ENCODE measurements around the gene GNG7. TPM values are rescaled to one million over a fixed set of nuclear protein-coding genes. Genes with fewer than 3 reads are reported as not detected.
"Not testable (repeated sequence)": the region's sequence is repeated elsewhere in the genome, so short reads cannot be mapped to it uniquely, and the experiment has no call there.

GNG7 gene
- total and polyA plus RNA-seq, 4 donors = 0.75 to 6.0 (median 2.1) TPM

- no peaks in the 10 kb centered on the region for H3K4me1 ChIP-seq (ENCODE audit: control insufficient read depth in 1 of 2, insufficient read depth in 2 of 2, low read length in 2 of 2)
- H3K36me3 ChIP-seq (ENCODE audit: control insufficient read depth in 1 of 2, insufficient read depth in 2 of 2, low read length in 1 of 2) = no peaks in the 10 kb centered on the region
- H3K4me3 ChIP-seq (ENCODE audit: low read length in 2 of 2) = no peak overlapping the region
- H3K9me3 ChIP-seq (ENCODE audit: control insufficient read depth, low read length) = no peaks in the 10 kb centered on the region
- DNase-seq (no peak), ATAC-seq (ENCODE audit: low FRiP score) (no peak)
- H3K27me3 ChIP-seq (ENCODE audit: control insufficient read depth in 1 of 2, insufficient read depth in 2 of 2, low read length in 1 of 2) = no peaks in the 10 kb centered on the region
- intact Hi-C loops (cut with DNase I) = no loop called here
- WGBS, 2 donors = 98 to 100% methylated on average over 2 of the region's 2 CpGs
- no peak overlapping the region for H3K27ac ChIP-seq (ENCODE audit: low read depth in 1 of 2, low read length in 2 of 2)
Observed at GRCh38 chr19:2558543-2558942, 144.0 kb downstream of the GNG7 start.

GRCh38 chr19:2558131-2558530 lies 144.4 kb downstream of the GNG7 start:
- H3K4me1 ChIP-seq (ENCODE audit: control insufficient read depth in 1 of 2, insufficient read depth in 2 of 2, low read length in 2 of 2); H3K27me3 ChIP-seq (ENCODE audit: control insufficient read depth in 1 of 2, insufficient read depth in 2 of 2, low read length in 1 of 2); H3K4me3 ChIP-seq (ENCODE audit: low read length in 2 of 2); ATAC-seq (ENCODE audit: low FRiP score); H3K27ac ChIP-seq (ENCODE audit: low read depth in 1 of 2, low read length in 2 of 2); H3K36me3 ChIP-seq (ENCODE audit: control insufficient read depth in 1 of 2, insufficient read depth in 2 of 2, low read length in 1 of 2); intact Hi-C loops (cut with DNase I); H3K9me3 ChIP-seq (ENCODE audit: control insufficient read depth, low read length): not testable (repeated sequence)
- WGBS, 2 donors = 77 to 78% methylated on average over 7 of the region's 7 CpGs
- DNase-seq = peak in 1 of 2 donors; percentile 32

- no peaks in the 10 kb centered on the region for H3K4me1 ChIP-seq (ENCODE audit: control insufficient read depth in 1 of 2, insufficient read depth in 2 of 2, low read length in 2 of 2)
- H3K4me3 ChIP-seq (ENCODE audit: low read length in 2 of 2) = no peak overlapping the region
- H3K9me3 ChIP-seq (ENCODE audit: control insufficient read depth, low read length) = no peaks in the 10 kb centered on the region
- no peak for ATAC-seq (ENCODE audit: low FRiP score)
- H3K36me3 ChIP-seq (ENCODE audit: control insufficient read depth in 1 of 2, insufficient read depth in 2 of 2, low read length in 1 of 2) = no peaks in the 10 kb centered on the region
- H3K27ac ChIP-seq (ENCODE audit: low read depth in 1 of 2, low read length in 2 of 2) = no peak overlapping the region
- intact Hi-C loops (cut with DNase I) = no loop called here
- DNase-seq = no peak
- H3K27me3 ChIP-seq (ENCODE audit: control insufficient read depth in 1 of 2, insufficient read depth in 2 of 2, low read length in 1 of 2) = no peaks in the 10 kb centered on the region
- 90 to 94% methylated on average over 17 of the region's 17 CpGs for WGBS, 2 donors
Observed at GRCh38 chr19:2557093-2557440, 145.4 kb downstream of the GNG7 start.

GRCh38 chr19:2556221-2557092 lies 146.0 kb downstream of the GNG7 start:
- no peaks in the 10 kb centered on the region for H3K36me3 ChIP-seq (ENCODE audit: control insufficient read depth in 1 of 2, insufficient read depth in 2 of 2, low read length in 1 of 2)
- H3K4me1 ChIP-seq (ENCODE audit: control insufficient read depth in 1 of 2, insufficient read depth in 2 of 2, low read length in 2 of 2) = no peaks in the 10 kb centered on the region
- peak; percentile 44 to 68 for DNase-seq
- WGBS, 2 donors = 87 to 92% methylated on average over 37 of the region's 37 CpGs
- H3K27me3 ChIP-seq (ENCODE audit: control insufficient read depth in 1 of 2, insufficient read depth in 2 of 2, low read length in 1 of 2) = no peaks in the 10 kb centered on the region
- ATAC-seq (ENCODE audit: low FRiP score) = no peak
- no peaks in the 10 kb centered on the region for H3K9me3 ChIP-seq (ENCODE audit: control insufficient read depth, low read length)
- no peak overlapping the region for H3K27ac ChIP-seq (ENCODE audit: low read depth in 1 of 2, low read length in 2 of 2)
- intact Hi-C loops (cut with DNase I) = no loop called here
- H3K4me3 ChIP-seq (ENCODE audit: low read length in 2 of 2) = no peak overlapping the region

GRCh38 chr19:2555422-2556220 lies 146.9 kb downstream of the GNG7 start:
- WGBS, 2 donors = 82% methylated on average over 41 to 42 of the region's 42 CpGs
- Histone ChIP-seq H3K27ac (ENCODE audit: low read depth in 1 of 2, low read length in 2 of 2) (peak overlapping the region in 1 of 2 donors; percentile 75), H3K27me3 (ENCODE audit: control insufficient read depth in 1 of 2, insufficient read depth in 2 of 2, low read length in 1 of 2) (no peaks in the 10 kb centered on the region), H3K36me3 (ENCODE audit: control insufficient read depth in 1 of 2, insufficient read depth in 2 of 2, low read length in 1 of 2) (no peaks in the 10 kb centered on the region), H3K4me3 (ENCODE audit: low read length in 2 of 2) (no peak overlapping the region), H3K9me3 (ENCODE audit: control insufficient read depth, low read length) (no peaks in the 10 kb centered on the region), H3K4me1 (ENCODE audit: control insufficient read depth in 1 of 2, insufficient read depth in 2 of 2, low read length in 2 of 2) (no peaks in the 10 kb centered on the region)
- intact Hi-C loops (cut with DNase I) = no loop called here
- DNase-seq (peak; percentile 50 to 69), ATAC-seq (ENCODE audit: low FRiP score) (peak; percentile 25)

GRCh38 chr19:2554856-2555255 lies 147.6 kb downstream of the GNG7 start:
- WGBS, 2 donors = 24 to 30% methylated on average over 6 of the region's 6 CpGs
- intact Hi-C loops (cut with DNase I) = no loop called here

GRCh38 chr19:2553510-2553909 lies 149.0 kb downstream of the GNG7 start:
- H3K9me3 ChIP-seq (ENCODE audit: control insufficient read depth, low read length) = no peaks in the 10 kb centered on the region
- H3K27me3 ChIP-seq (ENCODE audit: control insufficient read depth in 1 of 2, insufficient read depth in 2 of 2, low read length in 1 of 2) = no peaks in the 10 kb centered on the region
- no peak overlapping the region for H3K27ac ChIP-seq (ENCODE audit: low read depth in 1 of 2, low read length in 2 of 2)
- no peaks in the 10 kb centered on the region for H3K36me3 ChIP-seq (ENCODE audit: control insufficient read depth in 1 of 2, insufficient read depth in 2 of 2, low read length in 1 of 2)
- H3K4me3 ChIP-seq (ENCODE audit: low read length in 2 of 2) = no peak overlapping the region
- WGBS, 2 donors = 69 to 84% methylated on average over 4 of the region's 4 CpGs
- no peaks in the 10 kb centered on the region for H3K4me1 ChIP-seq (ENCODE audit: control insufficient read depth in 1 of 2, insufficient read depth in 2 of 2, low read length in 2 of 2)
- intact Hi-C loops (cut with DNase I) = no loop called here
- DNase-seq (no peak), ATAC-seq (ENCODE audit: low FRiP score) (no peak)

More at GRCh38 chr19:2554856-2555255, 147.6 kb downstream of the GNG7 start:
- Histone ChIP-seq H3K9me3 (ENCODE audit: control insufficient read depth, low read length) (no peaks in the 10 kb centered on the region), H3K4me3 (ENCODE audit: low read length in 2 of 2) (no peak overlapping the region), H3K27me3 (ENCODE audit: control insufficient read depth in 1 of 2, insufficient read depth in 2 of 2, low read length in 1 of 2) (no peaks in the 10 kb centered on the region), H3K27ac (ENCODE audit: low read depth in 1 of 2, low read length in 2 of 2) (peak overlapping the region in 1 of 2 donors; percentile 75), H3K36me3 (ENCODE audit: control insufficient read depth in 1 of 2, insufficient read depth in 2 of 2, low read length in 1 of 2) (no peaks in the 10 kb centered on the region), H3K4me1 (ENCODE audit: control insufficient read depth in 1 of 2, insufficient read depth in 2 of 2, low read length in 2 of 2) (no peaks in the 10 kb centered on the region)
- ATAC-seq (ENCODE audit: low FRiP score) = no peak
- peak; percentile 58 to 80 for DNase-seq

GRCh38 chr19:2552859-2553258 lies 149.6 kb downstream of the GNG7 start:
- no peaks in the 10 kb centered on the region for H3K36me3 ChIP-seq (ENCODE audit: control insufficient read depth in 1 of 2, insufficient read depth in 2 of 2, low read length in 1 of 2)
- ATAC-seq (ENCODE audit: low FRiP score) = no peak
- no peak overlapping the region for H3K27ac ChIP-seq (ENCODE audit: low read depth in 1 of 2, low read length in 2 of 2)
- 28 to 57% methylated on average over 11 of the region's 11 CpGs for WGBS, 2 donors
- DNase-seq = peak; percentile 14 to 47
- intact Hi-C loops (cut with DNase I) = no loop called here
- no peaks in the 10 kb centered on the region for H3K27me3 ChIP-seq (ENCODE audit: control insufficient read depth in 1 of 2, insufficient read depth in 2 of 2, low read length in 1 of 2)
- H3K9me3 ChIP-seq (ENCODE audit: control insufficient read depth, low read length) = no peaks in the 10 kb centered on the region
- no peaks in the 10 kb centered on the region for H3K4me1 ChIP-seq (ENCODE audit: control insufficient read depth in 1 of 2, insufficient read depth in 2 of 2, low read length in 2 of 2)
- no peak overlapping the region for H3K4me3 ChIP-seq (ENCODE audit: low read length in 2 of 2)

GRCh38 chr19:2551864-2552185 lies 150.7 kb downstream of the GNG7 start:
- Histone ChIP-seq H3K9me3 (ENCODE audit: control insufficient read depth, low read length) (no peaks in the 10 kb centered on the region), H3K27ac (ENCODE audit: low read depth in 1 of 2, low read length in 2 of 2) (no peak overlapping the region), H3K4me1 (ENCODE audit: control insufficient read depth in 1 of 2, insufficient read depth in 2 of 2, low read length in 2 of 2) (no peaks in the 10 kb centered on the region), H3K4me3 (ENCODE audit: low read length in 2 of 2) (no peak overlapping the region), H3K27me3 (ENCODE audit: control insufficient read depth in 1 of 2, insufficient read depth in 2 of 2, low read length in 1 of 2) (no peaks in the 10 kb centered on the region), H3K36me3 (ENCODE audit: control insufficient read depth in 1 of 2, insufficient read depth in 2 of 2, low read length in 1 of 2) (no peaks in the 10 kb centered on the region)
- ATAC-seq (ENCODE audit: low FRiP score) (no peak), DNase-seq (peak; percentile 48 to 72)
- WGBS, 2 donors = 95 to 96% methylated on average over 11 of the region's 11 CpGs
- intact Hi-C loops (cut with DNase I) = no loop called here

All from aorta (tissue), 5 donors.